Measurements from ENCODE around the gene PLA2G2C. TPM values are rescaled to one million over a fixed set of nuclear protein-coding genes. Genes with fewer than 3 reads are reported as not detected.
"Not testable (repeated sequence)": the region's sequence is repeated elsewhere in the genome, so short reads cannot be mapped to it uniquely, and the experiment has no call there.

Gene PLA2G2C
- total RNA-seq, 1 donor from 2014 or later: not detected

GRCh38 chr1:20220036-20220435 is 33.7 kb upstream of the PLA2G2C start:
- no peaks in the 10 kb centered on the region for H3K9me3 ChIP-seq (ENCODE audit: insufficient read depth, low read depth, low read length)
- H3K4me3 ChIP-seq (ENCODE audit: insufficient read depth, low read depth, low read length): no peak overlapping the region
- Mint-ChIP-seq H3K4me1 (ENCODE audit: low read depth, unreplicated experiment) (no peaks in the 10 kb centered on the region), H3K36me3 (ENCODE audit: low read depth, unreplicated experiment) (no peaks in the 10 kb centered on the region), H3K4me3 (ENCODE audit: unreplicated experiment) (no peak overlapping the region), H3K9me3 (ENCODE audit: unreplicated experiment) (no peaks in the 10 kb centered on the region), H3K27me3 (ENCODE audit: low read depth, unreplicated experiment) (peaks cover 45% of the 10 kb centered on the region), H3K27ac (ENCODE audit: unreplicated experiment) (no peak overlapping the region)
- no peak overlapping the region for H3K4me2 ChIP-seq (ENCODE audit: low read length)
- H3K4me1 ChIP-seq (ENCODE audit: insufficient read depth, low read length): no peaks in the 10 kb centered on the region
- no peaks in the 10 kb centered on the region for H4K20me1 ChIP-seq (ENCODE audit: insufficient read depth, low read length)
- no peaks in the 10 kb centered on the region for H3K79me2 ChIP-seq (ENCODE audit: insufficient read depth, low read length)
- H2AFZ ChIP-seq (ENCODE audit: low read depth, low read length): no peak overlapping the region
- DNase-seq (ENCODE audit: low read depth): no peak
- no peaks in the 10 kb centered on the region for H3K36me3 ChIP-seq (ENCODE audit: insufficient read depth, low read length)
- no peak overlapping the region for H3K27ac ChIP-seq (ENCODE audit: low read depth, low read length)
- H3K9ac ChIP-seq (ENCODE audit: low read length): no peak overlapping the region
- no peak for TF ChIP-seq EZH2 (IDR thresholded peaks at IDR 0.05; ENCODE audit: insufficient read depth, low read length)
- TF ChIP-seq CTCF (IDR thresholded peaks at IDR 0.05; ENCODE audit: insufficient read depth, low read depth, low read length): no peak
- peaks cover 48% of the 10 kb centered on the region for H3K27me3 ChIP-seq (ENCODE audit: insufficient read depth, low read length)
- FAIRE-seq: no peak

- H3K4me3 Mint-ChIP-seq (ENCODE audit: unreplicated experiment); FAIRE-seq; H3K27ac Mint-ChIP-seq (ENCODE audit: unreplicated experiment); H4K20me1 ChIP-seq (ENCODE audit: insufficient read depth, low read length); H3K9me3 ChIP-seq (ENCODE audit: insufficient read depth, low read depth, low read length); H3K9me3 Mint-ChIP-seq (ENCODE audit: unreplicated experiment); H3K9ac ChIP-seq (ENCODE audit: low read length); DNase-seq (ENCODE audit: low read depth); H3K4me3 ChIP-seq (ENCODE audit: insufficient read depth, low read depth, low read length); H3K27ac ChIP-seq (ENCODE audit: low read depth, low read length); H3K79me2 ChIP-seq (ENCODE audit: insufficient read depth, low read length); H2AFZ ChIP-seq (ENCODE audit: low read depth, low read length); H3K36me3 ChIP-seq (ENCODE audit: insufficient read depth, low read length); H3K36me3 Mint-ChIP-seq (ENCODE audit: low read depth, unreplicated experiment); H3K4me1 Mint-ChIP-seq (ENCODE audit: low read depth, unreplicated experiment); H3K4me2 ChIP-seq (ENCODE audit: low read length); H3K4me1 ChIP-seq (ENCODE audit: insufficient read depth, low read length): not testable (repeated sequence)
- H3K27me3 Mint-ChIP-seq (ENCODE audit: low read depth, unreplicated experiment): peaks cover 48% of the 10 kb centered on the region
- peaks cover 45% of the 10 kb centered on the region for H3K27me3 ChIP-seq (ENCODE audit: insufficient read depth, low read length)
Observed at GRCh38 chr1:20219053-20219452, 32.7 kb upstream of the PLA2G2C start.

- FAIRE-seq: no peak
- Histone ChIP-seq H3K9me3 (ENCODE audit: insufficient read depth, low read depth, low read length) (no peaks in the 10 kb centered on the region), H3K4me1 (ENCODE audit: insufficient read depth, low read length) (no peaks in the 10 kb centered on the region), H3K27ac (ENCODE audit: low read depth, low read length) (no peak overlapping the region), H3K4me2 (ENCODE audit: low read length) (no peak overlapping the region), H3K4me3 (ENCODE audit: insufficient read depth, low read depth, low read length) (no peak overlapping the region), H4K20me1 (ENCODE audit: insufficient read depth, low read length) (no peaks in the 10 kb centered on the region), H3K9ac (ENCODE audit: low read length) (no peak overlapping the region), H2AFZ (ENCODE audit: low read depth, low read length) (no peak overlapping the region), H3K36me3 (ENCODE audit: insufficient read depth, low read length) (no peaks in the 10 kb centered on the region), H3K79me2 (ENCODE audit: insufficient read depth, low read length) (no peaks in the 10 kb centered on the region), H3K27me3 (ENCODE audit: insufficient read depth, low read length) (peaks cover 33% of the 10 kb centered on the region)
- H3K9me3 Mint-ChIP-seq (ENCODE audit: unreplicated experiment): no peaks in the 10 kb centered on the region
- peaks cover 2% of the 10 kb centered on the region for H3K4me1 Mint-ChIP-seq (ENCODE audit: low read depth, unreplicated experiment)
- H3K27ac Mint-ChIP-seq (ENCODE audit: unreplicated experiment): no peak overlapping the region
- no peaks in the 10 kb centered on the region for H3K36me3 Mint-ChIP-seq (ENCODE audit: low read depth, unreplicated experiment)
- H3K27me3 Mint-ChIP-seq (ENCODE audit: low read depth, unreplicated experiment): peaks cover 42% of the 10 kb centered on the region
- TF ChIP-seq EZH2 (IDR thresholded peaks at IDR 0.05; ENCODE audit: insufficient read depth, low read length) (no peak), CTCF (IDR thresholded peaks at IDR 0.05; ENCODE audit: insufficient read depth, low read depth, low read length) (peak; percentile 29)
- H3K4me3 Mint-ChIP-seq (ENCODE audit: unreplicated experiment): no peak overlapping the region
- DNase-seq (ENCODE audit: low read depth): no peak
Observed at GRCh38 chr1:20216574-20216973, 30.3 kb upstream of the PLA2G2C start.
